ENCODE measurements around the gene ZNF865.

ZNF865 gene

GRCh38 chr19:55594996-55595545 lies 10.4 kb upstream of the ZNF865 start:
- peaks cover 10 to 42% of the 10 kb centered on the region in 2 donors for H3K4me1 Mint-ChIP-seq
- no peak overlapping the region for H3K27ac Mint-ChIP-seq
- peaks cover 49 to 53% of the 10 kb centered on the region in 2 donors for H3K36me3 Mint-ChIP-seq
- DNase-seq: no peak
- ATAC-seq (replicated peaks): no peak
- H3K4me3 Mint-ChIP-seq: no peak overlapping the region
- peaks cover 12 to 14% of the 10 kb centered on the region in 2 donors for H3K9me3 Mint-ChIP-seq
- H3K27me3 Mint-ChIP-seq: no peaks in the 10 kb centered on the region

DNA sequence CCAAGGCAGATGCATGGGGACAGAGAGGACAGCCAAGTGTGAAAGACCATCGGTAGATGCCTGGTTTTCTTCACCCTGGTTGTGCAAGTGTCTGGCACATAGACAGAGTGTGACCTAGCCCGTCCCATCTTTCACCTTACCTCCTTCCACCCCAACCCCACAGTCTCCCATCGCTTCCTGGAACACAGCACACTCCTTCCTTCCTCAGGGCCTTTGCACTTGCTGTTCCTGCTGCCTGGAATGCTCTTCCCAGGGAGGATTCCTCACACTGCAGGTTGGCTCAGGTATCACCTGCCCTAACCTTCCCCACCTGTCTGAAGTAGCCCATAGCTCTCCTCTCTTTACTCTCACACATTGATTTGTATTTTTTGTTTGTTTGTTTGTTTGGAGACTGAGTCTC lies 9.1 kb upstream of the ZNF865 start:
- ATAC-seq (replicated peaks): no peak
- H3K27me3 Mint-ChIP-seq: no peaks in the 10 kb centered on the region
- peaks cover 14 to 46% of the 10 kb centered on the region in 2 donors for H3K4me1 Mint-ChIP-seq
- no peak for DNase-seq
- no peak overlapping the region for H3K4me3 Mint-ChIP-seq
- peaks cover 12 to 14% of the 10 kb centered on the region in 2 donors for H3K9me3 Mint-ChIP-seq
- H3K36me3 Mint-ChIP-seq: peaks cover 47 to 51% of the 10 kb centered on the region in 2 donors
- H3K27ac Mint-ChIP-seq: no peak overlapping the region

DNA sequence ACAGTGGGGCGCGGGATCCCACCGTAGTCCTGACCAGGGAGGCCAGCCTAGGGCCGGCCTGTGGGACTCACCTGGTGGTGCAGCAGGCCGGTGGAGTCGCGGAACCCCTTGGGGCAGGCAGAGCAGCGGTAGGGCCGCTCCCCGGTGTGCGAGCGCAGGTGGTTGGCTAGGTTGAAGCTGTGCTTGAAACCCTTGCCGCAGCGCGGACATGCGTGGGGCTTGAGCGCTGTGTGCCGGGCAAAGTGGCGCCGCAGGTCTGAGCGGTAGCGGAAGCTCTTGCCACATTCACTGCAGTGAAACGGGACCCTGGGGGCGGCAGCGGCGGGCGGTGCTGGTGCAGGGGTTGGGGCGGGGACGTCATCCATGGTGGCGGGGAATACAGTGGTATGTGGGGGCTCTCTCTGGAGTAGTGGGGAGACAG lies 7.9 kb upstream of the ZNF865 start:
- H3K27ac Mint-ChIP-seq: peak overlapping the region; percentile 20
- no peak for ATAC-seq (replicated peaks)
- H3K36me3 Mint-ChIP-seq: peaks cover 40 to 45% of the 10 kb centered on the region in 2 donors
- no peak overlapping the region for H3K4me3 Mint-ChIP-seq
- no peaks in the 10 kb centered on the region for H3K27me3 Mint-ChIP-seq
- peaks cover 12 to 14% of the 10 kb centered on the region in 2 donors for H3K9me3 Mint-ChIP-seq
- no peak for DNase-seq
- peaks cover 17 to 50% of the 10 kb centered on the region in 2 donors for H3K4me1 Mint-ChIP-seq

- DNase-seq (no peak), ATAC-seq (replicated peaks) (no peak)
- peak overlapping the region in 1 of 2 donors; percentile 21 for H3K4me3 Mint-ChIP-seq
- peak overlapping the region; percentile 20 for H3K27ac Mint-ChIP-seq
- H3K9me3 Mint-ChIP-seq: peaks cover 12 to 14% of the 10 kb centered on the region in 2 donors
- peaks cover 17 to 50% of the 10 kb centered on the region in 2 donors for H3K4me1 Mint-ChIP-seq
- peaks cover 40 to 45% of the 10 kb centered on the region in 2 donors for H3K36me3 Mint-ChIP-seq
- no peaks in the 10 kb centered on the region for H3K27me3 Mint-ChIP-seq
These were observed 7.4 kb upstream of the ZNF865 start for GRCh38 chr19:55598034-55598433.

DNA sequence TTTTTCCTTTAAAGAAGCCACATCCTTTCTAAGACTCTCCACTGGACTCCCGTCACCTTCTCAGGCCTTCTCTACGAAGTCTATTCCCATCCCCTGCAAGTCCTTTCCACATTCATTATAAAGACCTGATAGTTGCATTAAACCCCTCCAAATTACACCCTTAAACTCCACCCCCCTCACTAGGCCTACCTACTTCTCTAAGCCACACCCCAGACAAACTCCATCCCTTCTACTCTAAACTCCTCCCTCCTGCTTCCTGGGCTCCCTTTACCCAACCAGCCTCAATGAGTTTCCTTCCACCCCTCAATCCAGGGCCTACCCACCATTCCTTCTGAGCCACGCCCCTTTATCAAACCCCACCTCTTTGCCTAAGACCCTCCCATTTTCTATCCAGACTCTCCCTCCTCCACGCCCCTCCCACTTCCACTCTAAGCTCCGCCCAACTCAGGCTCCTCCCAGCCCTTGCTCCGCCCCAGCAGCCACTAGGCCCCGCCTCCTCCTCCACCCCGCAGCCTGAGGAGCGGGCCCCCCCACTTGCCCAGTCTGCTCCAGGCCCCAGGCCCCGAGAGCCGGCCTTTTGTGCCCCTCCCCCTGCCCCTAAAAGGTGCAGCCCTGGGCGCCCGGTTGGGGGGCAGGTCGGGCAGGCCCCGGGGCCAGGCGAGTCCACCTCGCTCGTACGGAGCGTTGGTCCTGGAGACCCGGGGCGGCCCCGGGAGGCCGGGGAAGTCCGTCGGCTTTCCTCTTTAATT lies 6.6 kb upstream of the ZNF865 start:
- DNase-seq (peak; percentile 94), ATAC-seq (replicated peaks) (peak; percentile 70 to 78)
- peaks cover 12 to 15% of the 10 kb centered on the region in 2 donors for H3K9me3 Mint-ChIP-seq
- peak overlapping the region; percentile 100 for H3K27ac Mint-ChIP-seq
- H3K4me3 Mint-ChIP-seq: peak overlapping the region; percentile 90 to 98
- no peaks in the 10 kb centered on the region for H3K27me3 Mint-ChIP-seq
- H3K36me3 Mint-ChIP-seq: peaks cover 39 to 45% of the 10 kb centered on the region in 2 donors
- peaks cover 22 to 56% of the 10 kb centered on the region in 2 donors for H3K4me1 Mint-ChIP-seq

DNA sequence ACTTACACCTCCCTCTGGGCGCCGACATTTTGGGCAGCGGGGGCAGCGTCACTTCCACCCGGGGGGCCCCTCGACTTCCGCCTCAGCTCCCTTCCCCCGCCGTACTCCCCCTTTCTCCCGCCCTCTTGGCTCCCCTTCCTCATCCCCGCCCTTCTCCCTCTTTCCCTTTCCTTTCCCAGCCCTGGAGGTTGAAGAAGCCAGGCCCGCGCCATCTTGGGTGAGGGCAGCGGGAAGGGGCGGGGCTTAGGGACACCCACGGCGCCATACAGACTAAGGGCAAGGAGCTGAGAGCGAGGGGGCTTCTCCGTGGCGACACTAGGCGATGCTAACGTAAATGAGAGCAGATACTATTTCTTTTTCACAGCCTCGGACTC lies 6.0 kb upstream of the ZNF865 start, which contains the start of gene FIZ1:
Gene FIZ1 (minus strand): TSS at position 50 of the 374 bp plus-strand sequence. CDS start 1,652 bp downstream, outside the sequence.
- H3K27me3 Mint-ChIP-seq: no peaks in the 10 kb centered on the region
- H3K9me3 Mint-ChIP-seq: peaks cover 12 to 15% of the 10 kb centered on the region in 2 donors
- H3K4me3 Mint-ChIP-seq: peak within 1 kb of the TSS; percentile 90 to 98
- ATAC-seq (replicated peaks): peak; percentile 78 to 80
- peaks cover 23 to 58% of the 10 kb centered on the region in 2 donors for H3K4me1 Mint-ChIP-seq
- peak; percentile 96 for DNase-seq
- peaks cover 38 to 44% of the 10 kb centered on the region in 2 donors for H3K36me3 Mint-ChIP-seq
- peak within 1 kb of the TSS; percentile 100 for H3K27ac Mint-ChIP-seq

GRCh38 chr19:55599842-55600661 lies 5.4 kb upstream of the ZNF865 start, which contains the start of gene ZNF524:
TSS of gene ZNF524 (plus strand) at chr19:55600288. CDS start at chr19:55602113, 1,825 bp downstream.
- H3K36me3 Mint-ChIP-seq: peaks cover 33 to 39% of the 10 kb centered on the region in 2 donors
- H3K27ac Mint-ChIP-seq: peak within 1 kb of the TSS; percentile 100
- no peaks in the 10 kb centered on the region for H3K27me3 Mint-ChIP-seq
- peak; percentile 82 for DNase-seq
- peaks cover 29 to 61% of the 10 kb centered on the region in 2 donors for H3K4me1 Mint-ChIP-seq
- H3K9me3 Mint-ChIP-seq: peaks cover 8 to 13% of the 10 kb centered on the region in 2 donors
- peak; percentile 60 to 62 for ATAC-seq (replicated peaks)
- peak within 1 kb of the TSS; percentile 90 to 98 for H3K4me3 Mint-ChIP-seq

DNA sequence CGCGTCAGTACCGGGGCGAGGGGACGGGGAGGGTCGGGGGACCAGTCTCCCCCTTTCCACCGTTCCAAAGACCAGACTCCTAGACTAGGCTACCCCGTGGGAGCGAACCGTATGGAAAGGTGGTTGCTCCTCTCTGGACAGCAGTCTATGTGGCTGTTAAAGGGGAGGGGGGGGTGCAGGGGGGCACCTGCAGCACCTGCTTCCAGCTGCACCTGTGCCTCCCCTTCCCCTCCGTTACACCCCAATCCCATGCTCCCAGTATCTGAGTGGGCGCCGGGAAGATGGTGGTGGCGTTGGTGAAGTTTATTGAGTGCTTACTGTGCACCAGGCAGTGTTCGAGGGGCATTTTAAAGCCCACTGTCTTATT lies 4.8 kb upstream of the ZNF865 start:
- H3K4me1 Mint-ChIP-seq: peaks cover 30 to 55% of the 10 kb centered on the region in 2 donors
- peak overlapping the region; percentile 71 for H3K27ac Mint-ChIP-seq
- H3K9me3 Mint-ChIP-seq: peaks cover 5 to 7% of the 10 kb centered on the region in 2 donors
- peak overlapping the region; percentile 84 to 90 for H3K4me3 Mint-ChIP-seq
- peaks cover 27 to 33% of the 10 kb centered on the region in 2 donors for H3K36me3 Mint-ChIP-seq
- H3K27me3 Mint-ChIP-seq: no peaks in the 10 kb centered on the region
- ATAC-seq (replicated peaks) (no peak), DNase-seq (no peak)

DNA sequence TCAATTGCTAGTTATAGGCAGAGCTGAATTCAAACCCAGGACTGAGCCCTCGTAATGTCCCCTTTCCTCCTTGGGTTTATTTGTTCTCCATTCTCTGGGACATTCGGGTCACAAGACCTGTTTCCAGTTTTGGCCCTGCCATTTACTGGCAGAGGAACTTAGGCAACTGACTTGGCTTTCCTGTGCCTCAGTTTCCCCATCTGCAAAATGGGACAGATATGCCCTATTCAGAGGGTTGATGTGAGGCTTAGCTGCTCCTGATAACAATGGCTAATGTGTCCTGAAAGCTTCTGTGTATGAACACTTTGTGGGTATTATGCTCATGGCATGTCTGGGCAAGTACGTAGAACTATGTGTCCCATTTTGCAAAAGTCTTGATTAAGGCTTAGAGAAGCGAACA lies 4.4 kb upstream of the ZNF865 start:
- no peak for DNase-seq
- peaks cover 5% of the 10 kb centered on the region in 2 donors for H3K9me3 Mint-ChIP-seq
- peak overlapping the region; percentile 84 to 90 for H3K4me3 Mint-ChIP-seq
- H3K36me3 Mint-ChIP-seq: peaks cover 25 to 33% of the 10 kb centered on the region in 2 donors
- H3K27ac Mint-ChIP-seq: peak overlapping the region; percentile 71
- no peaks in the 10 kb centered on the region for H3K27me3 Mint-ChIP-seq
- H3K4me1 Mint-ChIP-seq: peaks cover 32 to 55% of the 10 kb centered on the region in 2 donors
- ATAC-seq (replicated peaks): no peak

DNA sequence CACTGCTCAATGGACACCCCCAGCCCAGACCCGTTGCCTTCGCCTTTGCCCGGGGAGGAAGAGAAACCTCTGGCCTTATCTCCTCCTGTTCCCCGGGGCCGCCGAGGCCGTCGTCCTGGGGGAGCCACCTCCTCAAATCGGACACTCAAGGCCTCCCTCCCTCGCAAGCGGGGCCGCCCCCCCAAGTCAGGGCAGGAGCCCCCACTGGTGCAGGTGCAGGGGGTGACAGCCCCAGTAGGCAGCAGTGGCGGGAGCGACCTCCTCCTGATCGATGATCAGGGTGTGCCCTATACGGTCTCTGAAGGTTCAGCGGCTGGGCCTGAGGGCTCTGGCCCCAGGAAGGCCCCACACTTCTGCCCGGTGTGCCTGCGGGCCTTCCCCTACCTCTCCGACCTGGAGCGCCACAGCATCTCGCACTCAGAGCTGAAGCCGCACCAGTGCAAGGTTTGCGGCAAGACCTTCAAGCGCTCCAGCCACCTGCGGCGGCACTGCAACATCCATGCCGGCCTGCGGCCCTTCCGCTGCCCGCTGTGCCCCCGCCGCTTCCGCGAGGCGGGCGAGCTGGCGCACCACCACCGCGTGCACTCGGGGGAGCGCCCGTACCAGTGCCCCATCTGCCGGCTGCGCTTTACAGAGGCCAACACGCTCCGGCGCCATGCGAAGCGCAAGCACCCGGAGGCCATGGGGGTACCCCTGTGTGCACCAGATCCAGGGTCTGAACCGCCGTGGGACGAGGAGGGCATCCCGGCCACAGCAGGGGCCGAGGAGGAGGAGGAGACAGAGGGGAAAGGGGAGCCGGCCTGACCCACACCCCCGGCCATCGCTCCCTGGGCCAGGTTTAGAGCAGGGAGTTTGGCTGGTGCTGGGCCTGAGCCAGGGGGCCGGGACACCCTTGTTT lies 3.1 kb upstream of the ZNF865 start:
- Mint-ChIP-seq H3K9me3 (peaks cover 5% of the 10 kb centered on the region in 2 donors), H3K27me3 (no peaks in the 10 kb centered on the region), H3K36me3 (peaks cover 17 to 31% of the 10 kb centered on the region in 2 donors), H3K27ac (peak overlapping the region; percentile 17), H3K4me3 (no peak overlapping the region), H3K4me1 (peaks cover 43 to 60% of the 10 kb centered on the region in 2 donors)
- no peak for ATAC-seq (replicated peaks)
- DNase-seq: no peak

DNA sequence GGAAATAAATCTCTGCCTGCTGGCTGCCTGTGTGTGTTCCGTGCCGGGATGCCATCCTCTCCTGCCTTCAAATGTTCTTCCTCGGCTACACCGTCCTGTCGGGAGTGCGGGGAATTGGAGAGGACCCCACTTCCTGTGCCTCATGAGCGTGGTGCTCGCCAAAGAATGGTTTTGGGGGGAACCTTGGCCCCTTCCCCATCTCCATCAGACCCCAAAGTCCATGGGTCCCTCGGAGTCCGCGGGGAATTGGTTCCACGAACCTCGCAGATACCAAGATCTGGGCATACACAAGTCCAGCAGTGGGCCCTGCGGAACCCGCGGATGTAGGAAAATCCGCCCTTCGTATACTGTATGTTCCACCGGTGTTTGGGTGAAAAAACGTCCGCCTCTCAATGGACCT lies 2.3 kb upstream of the ZNF865 start:
- H3K27me3 Mint-ChIP-seq: no peaks in the 10 kb centered on the region
- peak overlapping the region; percentile 70 for H3K27ac Mint-ChIP-seq
- ATAC-seq (replicated peaks): no peak
- H3K4me3 Mint-ChIP-seq: peak overlapping the region in 1 of 2 donors; percentile 62
- peaks cover 5% of the 10 kb centered on the region in 2 donors for H3K9me3 Mint-ChIP-seq
- peaks cover 16 to 33% of the 10 kb centered on the region in 2 donors for H3K36me3 Mint-ChIP-seq
- no peak for DNase-seq
- H3K4me1 Mint-ChIP-seq: peaks cover 44 to 61% of the 10 kb centered on the region in 2 donors

- Mint-ChIP-seq H3K4me1 (peaks cover 44 to 61% of the 10 kb centered on the region in 2 donors), H3K27ac (peak overlapping the region; percentile 99), H3K9me3 (peaks cover 3% of the 10 kb centered on the region in 2 donors), H3K27me3 (no peaks in the 10 kb centered on the region), H3K36me3 (peaks cover 12 to 29% of the 10 kb centered on the region in 2 donors), H3K4me3 (peak overlapping the region; percentile 94 to 95)
- ATAC-seq (replicated peaks): no peak
- no peak for DNase-seq
These were observed 1.7 kb upstream of the ZNF865 start for GRCh38 chr19:55603581-55604292.

All from stimulated activated naive B cell treated with anti-CD40 and anti-IgM and Interleukin-4, amounts not matched to agents 10 μg/mL and 1 μg/mL and 100 μg/mL, for 72 hours (primary cell).